H9 (cell line): ENCODE measurements around the gene DCTN2. TPM values are rescaled to one million over a fixed set of nuclear protein-coding genes. Genes with fewer than 3 reads are reported as not detected.

Experiments used
- DNase-seq: peaks from one replicate; pipeline ENCODE4 v3.0.0-alpha.2; 2017
- H2AFZ ChIP-seq: one replicate; pipeline ENCODE4 v1.6.1; 2013; ENCODE audit warnings: mild to moderate bottlenecking, low read length, control low read depth, moderate library complexity
- H2AK5ac ChIP-seq: 2 replicates; pipeline ENCODE4 v1.6.1; 2013; ENCODE audit warnings: low read length, control low read depth, mixed read lengths; ENCODE audit not compliant: insufficient read length
- H2BK120ac ChIP-seq: one replicate; pipeline ENCODE4 v1.6.1; 2013; ENCODE audit warnings: low read depth, mild to moderate bottlenecking, low read length, control low read depth, inconsistent platforms; ENCODE audit not compliant: poor library complexity, severe bottlenecking
- H2BK12ac ChIP-seq: 2 replicates; pipeline ENCODE4 v1.6.1; 2013; ENCODE audit warnings: low read length, control low read depth, mixed read lengths, low read depth; ENCODE audit not compliant: insufficient read length
- H2BK15ac ChIP-seq: 2 replicates; pipeline ENCODE4 v1.6.1; 2013; ENCODE audit warnings: low read depth, low read length, control low read depth
- H2BK20ac ChIP-seq: one replicate; pipeline ENCODE4 v1.6.1; 2013; ENCODE audit warnings: low read depth, mild to moderate bottlenecking, low read length, control low read depth, inconsistent platforms; ENCODE audit not compliant: poor library complexity, severe bottlenecking
- H2BK5ac ChIP-seq: 2 replicates; pipeline ENCODE4 v1.6.1; 2013; ENCODE audit warnings: low read length, control low read depth, mixed read lengths; ENCODE audit not compliant: insufficient read length
- H3K14ac ChIP-seq: 2 replicates; pipeline ENCODE4 v1.6.1; 2013; ENCODE audit warnings: low read length, control low read depth; ENCODE audit not compliant: insufficient read depth
- H3K18ac ChIP-seq: 2 replicates; pipeline ENCODE4 v1.6.1; 2013; ENCODE audit warnings: low read depth, mild to moderate bottlenecking, mixed read lengths, low read length, control low read depth; ENCODE audit not compliant: insufficient read length
- H3K23ac ChIP-seq: 2 replicates; pipeline ENCODE4 v1.6.1; 2013; ENCODE audit warnings: low read length, control low read depth, mixed read lengths, low read depth; ENCODE audit not compliant: insufficient read length
- H3K23me2 ChIP-seq: 2 replicates; pipeline ENCODE4 v1.6.1; 2013; ENCODE audit warnings: low read depth, mild to moderate bottlenecking, mixed read lengths, low read length, control low read depth; ENCODE audit not compliant: insufficient read length, poor library complexity, severe bottlenecking
- H3K27ac ChIP-seq: 2 replicates; pipeline ENCODE4 v1.5.1; 2013; ENCODE audit warnings: low read length, control low read depth, mixed read lengths, low read depth; ENCODE audit not compliant: insufficient read length
- H3K27me3 ChIP-seq: 2 replicates; pipeline ENCODE4 v1.6.1; 2013; ENCODE audit warnings: low read length, control low read depth, inconsistent platforms; ENCODE audit not compliant: insufficient read depth
- H3K4ac ChIP-seq: 2 replicates; pipeline ENCODE4 v1.6.1; 2013; ENCODE audit warnings: low read depth, mild to moderate bottlenecking, control low read depth, inconsistent platforms, low read length, moderate library complexity
- H3K4me1 ChIP-seq: 2 replicates; pipeline ENCODE4 v1.6.1; 2013; ENCODE audit warnings: low read length, control low read depth, inconsistent platforms; ENCODE audit not compliant: insufficient read depth
- H3K4me2 ChIP-seq: 2 replicates; pipeline ENCODE4 v1.6.1; 2013; ENCODE audit warnings: low read length, control low read depth, mixed read lengths; ENCODE audit not compliant: insufficient read length, insufficient read depth
- H3K56ac ChIP-seq: 2 replicates; pipeline ENCODE4 v1.6.1; 2013; ENCODE audit warnings: low read depth, mild to moderate bottlenecking, mixed read lengths, low read length, control low read depth; ENCODE audit not compliant: insufficient read length
- H3K79me1 ChIP-seq: 2 replicates; pipeline ENCODE4 v1.6.1; 2013; ENCODE audit warnings: low read depth, mild to moderate bottlenecking, moderate library complexity, low read length, control low read depth, inconsistent platforms; ENCODE audit not compliant: insufficient read depth, poor library complexity, severe bottlenecking
- H3K79me2 ChIP-seq: 2 replicates; pipeline ENCODE4 v1.6.1; 2013; ENCODE audit warnings: low read length, control low read depth, inconsistent platforms; ENCODE audit not compliant: insufficient read depth
- H3K9ac ChIP-seq: 2 replicates; pipeline ENCODE4 v1.6.1; 2013; ENCODE audit warnings: low read length, control low read depth, mixed read lengths; ENCODE audit not compliant: insufficient read length; ENCODE audit errors: extremely low read depth
- H3K9me3 ChIP-seq: one replicate; pipeline ENCODE4 v1.6.1; 2013; ENCODE audit warnings: low read depth, low read length, inconsistent platforms; ENCODE audit not compliant: control insufficient read depth
- H3T11ph ChIP-seq: one replicate; pipeline ENCODE4 v1.6.1; 2013; ENCODE audit warnings: mild to moderate bottlenecking, low read length, control low read depth, inconsistent platforms
- H4K20me1 ChIP-seq: one replicate; pipeline ENCODE4 v1.6.1; 2013; ENCODE audit not compliant: control insufficient read depth, insufficient read length, insufficient read depth
- H4K5ac ChIP-seq: 2 replicates; pipeline ENCODE4 v1.6.1; 2013; ENCODE audit warnings: low read depth, mild to moderate bottlenecking, mixed read lengths, low read length, control low read depth; ENCODE audit not compliant: insufficient read length
- H4K8ac ChIP-seq: replicated peaks from 2 replicates; pipeline ENCODE4 v1.6.1; 2013; ENCODE audit warnings: low read length, control low read depth, mixed read lengths, low read depth; ENCODE audit not compliant: insufficient read length
- H4K91ac ChIP-seq: 2 replicates; pipeline ENCODE4 v1.6.1; 2013; ENCODE audit warnings: low read depth, mild to moderate bottlenecking, moderate library complexity, mixed read lengths, low read length, control low read depth; ENCODE audit not compliant: insufficient read length
- H3K27ac Mint-ChIP-seq, 3 experiments: 2 replicates in 2 of 3; 3 replicates in 1 of 3; pipeline ENCODE4 v1.8.0; 2020 to 2021; ENCODE audit warnings: mixed read lengths in 3 of 3, mild to moderate bottlenecking in 1 of 3, moderate library complexity in 1 of 3
- H3K27me3 Mint-ChIP-seq: 2 replicates; pipeline ENCODE4 v1.8.0; 2021; ENCODE audit warnings: low read depth, mild to moderate bottlenecking, moderate library complexity, mixed read lengths
- H3K36me3 Mint-ChIP-seq, 3 experiments: 2 replicates in 2 of 3; 3 replicates in 1 of 3; pipeline ENCODE4 v1.8.0; 2020 to 2021; ENCODE audit warnings: low read depth in 3 of 3, mixed read lengths in 3 of 3; ENCODE audit not compliant: insufficient read depth in 1 of 3
- H3K4me1 Mint-ChIP-seq, 2 experiments: 2 replicates each; pipeline ENCODE4 v1.8.0; 2020; ENCODE audit warnings: mixed read lengths in 2 of 2
- H3K4me3 Mint-ChIP-seq, 2 experiments: 2 replicates in 1 of 2; 3 replicates in 1 of 2; pipeline ENCODE4 v1.8.0; 2020 to 2021; ENCODE audit warnings: mild to moderate bottlenecking in 2 of 2, mixed read lengths in 2 of 2, moderate library complexity in 1 of 2
- H3K9me3 Mint-ChIP-seq, 2 experiments: 2 replicates in 1 of 2; 3 replicates in 1 of 2; pipeline ENCODE4 v1.8.0; 2020; ENCODE audit warnings: mild to moderate bottlenecking in 2 of 2, mixed read lengths in 2 of 2, moderate library complexity in 1 of 2
- CTCF ChIP-seq: fragments of 200-600 bp; sonication (generic); conservative IDR thresholded peaks from 3 replicates; pipeline ENCODE4 v1.8.0; 2021; ENCODE audit warnings: antibody characterized with exemption, mild to moderate bottlenecking
- WGBS: extraction: QIAGEN DNeasy Blood & Tissue Kit; methylation state at CpG from one replicate; pipeline ENCODE4 v1.1.7; 2013; ENCODE audit warnings: missing lambda C conversion rate, low lambda C conversion rate, mixed read lengths; ENCODE audit not compliant: insufficient read length; ENCODE audit errors: extremely low coverage; 5-methylcytosine and 5-hydroxymethylcytosine counted together
- total RNA-seq: library from RNA; stranded (reverse); gene quantifications from 2 replicates; pipeline ENCODE4 v1.2.1, GENCODE V29; 2021

Gene DCTN2
- total RNA-seq, 1 experiment from 2014 or later = 97.7 TPM

GRCh38 chr12:57581802-57582201 is 34.8 kb upstream of the DCTN2 start:
- Histone ChIP-seq H3K79me2 (no peaks in the 10 kb centered on the region), H2BK12ac (no peak overlapping the region)

More at GRCh38 chr12:57581802-57582201, 34.8 kb upstream of the DCTN2 start:
- Histone ChIP-seq H3K9ac (no peak overlapping the region), H3K23ac (no peak overlapping the region), H2BK120ac (no peak overlapping the region), H4K20me1 (no peaks in the 10 kb centered on the region), H3K23me2 (no peaks in the 10 kb centered on the region), H3K79me1 (no peaks in the 10 kb centered on the region), H2AFZ (no peak overlapping the region), H2BK15ac (no peak overlapping the region), H3K14ac (no peak overlapping the region), H4K8ac (no peak overlapping the region), H3K4ac (no peak overlapping the region), H2BK5ac (no peak overlapping the region), H3K56ac (no peak overlapping the region), H4K5ac (no peak overlapping the region), H3K27ac (no peak overlapping the region), H4K91ac (no peak overlapping the region), H2AK5ac (no peak overlapping the region), H3K27me3 (no peaks in the 10 kb centered on the region), H3K9me3 (no peaks in the 10 kb centered on the region), H3K4me2 (no peak overlapping the region), H2BK20ac (no peak overlapping the region), H3K18ac (no peak overlapping the region), H3T11ph (no peak overlapping the region), H3K4me1 (no peaks in the 10 kb centered on the region)
- H3K4me1 Mint-ChIP-seq = peaks cover 0 to 2% of the 10 kb centered on the region in 2 experiments; a peak in 1 of 4 replicates
- no peak for TF ChIP-seq CTCF
- no peak overlapping the region for H3K27ac Mint-ChIP-seq
- no peaks in the 10 kb centered on the region for H3K9me3 Mint-ChIP-seq
- H3K4me3 Mint-ChIP-seq = no peak overlapping the region
- H3K36me3 Mint-ChIP-seq = peaks cover 24 to 65% (median 49%) of the 10 kb centered on the region in 3 experiments
- WGBS = no CpG with 5 or more reads among the region's 1 CpG
- H3K27me3 Mint-ChIP-seq = no peaks in the 10 kb centered on the region
- no peak for DNase-seq
